SK-N-SH (cell line): ENCODE measurements around the gene IFNA21. TPM values are rescaled to one million over a fixed set of nuclear protein-coding genes. Genes with fewer than 3 reads are reported as not detected.
"Not testable (repeated sequence)": the region's sequence is repeated elsewhere in the genome, so short reads cannot be mapped to it uniquely, and the experiment has no call there.

Experiments used
- CTCF ChIA-PET: fragments of 300-600, 350-600 bp; formaldehyde crosslinking; extraction: SDS; loops from one replicate; lab custom pipeline; 2021; lab: Yijun Ruan, JAX
- POLR2A ChIA-PET: fragments of 350-600 bp; sonication (Branson Sonifier 250); formaldehyde crosslinking; extraction: SDS; loops from one replicate; lab custom pipeline; 2020; ENCODE audit warnings: antibody characterized with exemption, inconsistent platforms; lab: Yijun Ruan, JAX
- DNase-seq: peaks from one replicate; pipeline ENCODE4 v3.0.0; 2012
- H2AFZ ChIP-seq: fragments of 200-600 bp; sonication (generic); 2 replicates; pipeline ENCODE4 v1.8.1; 2016; ENCODE audit warnings: antibody characterized with exemption, mild to moderate bottlenecking, low read depth
- H3F3A ChIP-seq: fragments of 200-600 bp; sonication (generic); replicated peaks from 2 replicates; pipeline ENCODE3; 2016; ENCODE audit warnings: antibody characterized with exemption, mild to moderate bottlenecking; ENCODE audit not compliant: insufficient read depth
- H3K27ac ChIP-seq, 2 experiments: fragments of 200-500 bp in 1 of 2; fragments of 200-600 bp in 1 of 2; sonication (Bioruptor generic) in 1 of 2; sonication (generic), shearing (Covaris generic) in 1 of 2; 2 replicates each; pipeline versions ENCODE4 v1.5.1 to v1.6.1; 2014 to 2016; ENCODE audit warnings: low read depth in 2 of 2, inconsistent platforms in 1 of 2, low read length in 1 of 2, mild to moderate bottlenecking in 1 of 2, mixed read lengths in 1 of 2
- H3K27me3 ChIP-seq: fragments of 200-600 bp; sonication (generic), shearing (Covaris generic); 2 replicates; pipeline ENCODE4 v1.6.1; 2016; ENCODE audit warnings: mixed run types; ENCODE audit not compliant: insufficient read depth
- H3K36me3 ChIP-seq, 2 experiments: fragments of 200-500 bp in 1 of 2; fragments of 200-600 bp in 1 of 2; sonication (Bioruptor generic) in 1 of 2; sonication (generic) in 1 of 2; replicated peaks in 1 of 2; 2 replicates each; pipeline versions ENCODE3 to v1.5.1; 2014 to 2016; ENCODE audit warnings: low read length in 1 of 2, mild to moderate bottlenecking in 1 of 2; ENCODE audit not compliant: insufficient read depth in 2 of 2, control insufficient read depth in 1 of 2
- H3K4me1 ChIP-seq, 2 experiments: fragments of 200-500 bp in 1 of 2; fragments of 200-600 bp in 1 of 2; sonication (Bioruptor generic) in 1 of 2; sonication (generic), shearing (Covaris generic) in 1 of 2; 2 replicates each; pipeline versions ENCODE4 v1.5.1 to v1.6.1; 2014 to 2016; ENCODE audit warnings: low read depth in 1 of 2, low read length in 1 of 2, mixed run types in 1 of 2; ENCODE audit not compliant: insufficient read depth in 2 of 2, control insufficient read depth in 1 of 2
- H3K4me2 ChIP-seq: fragments of 200-600 bp; sonication (generic), shearing (Covaris generic); 2 replicates; pipeline ENCODE4 v1.6.1; 2017; ENCODE audit warnings: mixed run types
- H3K4me3 ChIP-seq, 2 experiments: fragments of 200-500 bp in 1 of 2; fragments of 200-600 bp in 1 of 2; sonication (Bioruptor generic) in 1 of 2; sonication (generic), shearing (Covaris generic) in 1 of 2; 2 replicates each; pipeline versions ENCODE4 v1.5.1 to v1.8.1; 2014 to 2016; ENCODE audit warnings: low read depth in 2 of 2, inconsistent platforms in 1 of 2, low read length in 1 of 2, mild to moderate bottlenecking in 1 of 2, mixed read lengths in 1 of 2, moderate library complexity in 1 of 2
- H3K79me2 ChIP-seq: fragments of 200-600 bp; sonication (generic); 2 replicates; pipeline ENCODE4 v1.8.1; 2017; ENCODE audit warnings: mild to moderate bottlenecking; ENCODE audit not compliant: insufficient read depth
- H3K9ac ChIP-seq: fragments of 200-600 bp; sonication (generic); 2 replicates; pipeline ENCODE4 v1.6.1; 2017; ENCODE audit warnings: mixed run types
- H3K9me2 ChIP-seq: fragments of 200-600 bp; sonication (generic); 2 replicates; pipeline ENCODE4 v1.6.1; 2017; ENCODE audit warnings: mixed run types
- H3K9me3 ChIP-seq: fragments of 200-600 bp; sonication (generic); 2 replicates; pipeline ENCODE4 v1.6.1; 2017; ENCODE audit warnings: mixed run types, mild to moderate bottlenecking, moderate library complexity
- H4K20me1 ChIP-seq: fragments of 200-600 bp; sonication (generic); 2 replicates; pipeline ENCODE4 v1.6.1; 2017; ENCODE audit warnings: mild to moderate bottlenecking, mixed run types; ENCODE audit not compliant: insufficient read depth
- CHD2 ChIP-seq: fragments of 150-350 bp; IDR thresholded peaks from 2 replicates; pipeline ENCODE4 v1.6.1; 2018; ENCODE audit warnings: low read length; ENCODE audit not compliant: partially characterized antibody
- ELF1 ChIP-seq: IDR thresholded peaks from 2 replicates; pipeline ENCODE4 v1.4.0; 2012
- EZH2phosphoT487 ChIP-seq: fragments of 200-600 bp; sonication (generic); IDR thresholded peaks from 2 replicates; pipeline ENCODE4 v1.6.1; 2017; ENCODE audit warnings: low read depth, mixed run types, mild to moderate bottlenecking, antibody characterized with exemption, moderate library complexity, borderline replicate concordance
- FOSL2 ChIP-seq: IDR thresholded peaks from 2 replicates; pipeline ENCODE4 v1.4.0; 2012; ENCODE audit warnings: low read depth, mild to moderate bottlenecking, moderate library complexity, borderline replicate concordance
- FOXJ3 ChIP-seq: sonication (generic); formaldehyde crosslinking; IDR thresholded peaks from 2 replicates; pipeline ENCODE4 v1.5.1; 2020; ENCODE audit warnings: mild to moderate bottlenecking, missing genetic modification reagents
- GABPA ChIP-seq: IDR thresholded peaks from 2 replicates; pipeline ENCODE4 v1.4.0; 2012; ENCODE audit warnings: low read depth, mild to moderate bottlenecking
- GATA2 ChIP-seq: sonication (generic); formaldehyde crosslinking; IDR thresholded peaks from 2 replicates; pipeline ENCODE4 v1.5.0; 2020; ENCODE audit warnings: mild to moderate bottlenecking, missing genetic modification reagents
- IRF3 ChIP-seq: fragments of 150-350 bp; IDR thresholded peaks from 2 replicates; pipeline ENCODE4 v1.6.1; 2016; ENCODE audit warnings: mild to moderate bottlenecking, low read depth, low read length
- JUND ChIP-seq: IDR thresholded peaks from 2 replicates; pipeline ENCODE4 v1.4.0; 2012
- MXI1 ChIP-seq: IDR thresholded peaks from 2 replicates; pipeline ENCODE4 v1.6.1; 2012; ENCODE audit warnings: mild to moderate bottlenecking, low read depth, low read length, improper control_type of control experiment
- NRF1 ChIP-seq: IDR thresholded peaks from 2 replicates; pipeline ENCODE4 v1.6.1; 2012; ENCODE audit warnings: low read depth, mild to moderate bottlenecking, low read length
- RCOR1 ChIP-seq: fragments of 150-350 bp; IDR thresholded peaks from 2 replicates; pipeline ENCODE4 v1.6.1; 2017; ENCODE audit warnings: antibody characterized with exemption, low read length
- RFX5 ChIP-seq: IDR thresholded peaks from 2 replicates; pipeline ENCODE4 v1.6.1; 2012; ENCODE audit warnings: mild to moderate bottlenecking, improper control_type of control experiment, low read length
- TAF1 ChIP-seq: IDR thresholded peaks from 2 replicates; pipeline ENCODE4 v1.6.1; 2012; ENCODE audit warnings: low read depth, mild to moderate bottlenecking, low read length, moderate library complexity, borderline replicate concordance
- TEAD4 ChIP-seq: IDR thresholded peaks from 2 replicates; pipeline ENCODE4 v1.4.0; 2012; ENCODE audit warnings: mild to moderate bottlenecking, borderline replicate concordance; ENCODE audit not compliant: insufficient read depth
- USF1 ChIP-seq: IDR thresholded peaks from 2 replicates; pipeline ENCODE4 v1.4.0; 2012; ENCODE audit warnings: low read depth, borderline replicate concordance
- USF2 ChIP-seq: fragments of 150-350 bp; IDR thresholded peaks from 2 replicates; pipeline ENCODE4 v1.6.1; 2017; ENCODE audit warnings: antibody characterized with exemption, low read length, low read depth, borderline replicate concordance
- YY1 ChIP-seq: IDR thresholded peaks from 2 replicates; pipeline ENCODE4 v1.4.0; 2012; ENCODE audit warnings: low read depth, mild to moderate bottlenecking
- WGBS: methylation state at CpG from one replicate; pipeline ENCODE4 v1.1.6; 2017; ENCODE audit warnings: low lambda C conversion rate; 5-methylcytosine and 5-hydroxymethylcytosine counted together
- polyA plus RNA-seq, 3 experiments: library from polyadenylated mRNA; depleted of rRNA; stranded (reverse); fragments of >200 nt; gene quantifications; 2 replicates each; pipeline ENCODE4 v1.2.3, GENCODE V29; 2012
- TF ChIP-seq, protein P1 (sequence below): IDR thresholded peaks from 2 replicates; pipeline ENCODE4 v1.4.0; 2012; ENCODE audit warnings: low read depth, borderline replicate concordance

The IFNA21 gene
- polyA plus RNA-seq, 1 of the 3 experiments (the other 2 are of a cell fraction), result not detected

DNA sequence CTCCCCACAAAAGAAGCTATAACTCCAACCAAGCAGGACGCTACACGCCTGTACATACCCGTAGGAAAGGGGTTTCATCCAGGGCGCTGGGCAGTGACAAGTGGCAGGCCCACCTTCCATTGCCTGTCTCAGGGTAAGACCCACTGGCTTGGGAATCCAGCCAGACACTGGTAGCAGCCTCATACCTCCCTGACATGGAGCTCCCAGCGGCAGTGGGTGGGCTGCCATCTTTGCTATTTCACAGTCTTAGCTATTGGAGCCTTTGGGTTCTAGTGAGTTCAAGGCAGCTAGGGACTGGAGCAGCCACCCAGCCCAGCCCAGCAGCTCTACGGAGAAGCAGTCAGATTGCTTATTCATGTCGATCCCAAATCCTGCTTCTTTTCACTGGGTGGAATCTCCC lies 43.9 kb upstream of the IFNA21 start:
- no peak overlapping the region for H3K4me3 ChIP-seq
- no peaks in the 10 kb centered on the region for H3K36me3 ChIP-seq
- DNase-seq, result no peak
- H3K9ac ChIP-seq, result no peak overlapping the region
- H3K9me3 ChIP-seq, result no peaks in the 10 kb centered on the region
- no peaks in the 10 kb centered on the region; the same call in 1 of the 2 replicates for H3K27me3 ChIP-seq
- H2AFZ ChIP-seq, result no peak overlapping the region
- CTCF ChIA-PET, result interaction anchor here (1.0 kb wide), 1 partner anchor 15 kb away, joined by 6 read pairs; no protein-coding TSS in a partner anchor
- no peaks in the 10 kb centered on the region for H4K20me1 ChIP-seq
- TF ChIP-seq GATA2 (no peak), TEAD4 (no peak)
- POLR2A ChIA-PET, result no interaction called here
- no peaks in the 10 kb centered on the region for H3K4me1 ChIP-seq
- no peak overlapping the region for H3K27ac ChIP-seq
- H3K9me2 ChIP-seq, result no peaks in the 10 kb centered on the region
- H3K4me2 ChIP-seq, result no peak overlapping the region
- WGBS, result 10% methylated on average over 3 of the region's 7 CpGs
- no peaks in the 10 kb centered on the region for H3F3A ChIP-seq
- H3K79me2 ChIP-seq, result no peaks in the 10 kb centered on the region

GRCh38 chr9:21207043-21207442 lies 40.6 kb upstream of the IFNA21 start, which contains the start of gene IFNA10:
IFNA10 (minus strand) TSS chr9:21207143; CDS start chr9:21207097, 46 bp downstream.
- H3K27ac ChIP-seq, DNase-seq, H3K4me1 ChIP-seq, H3K36me3 ChIP-seq, H2AFZ ChIP-seq, H3K4me2 ChIP-seq, H3F3A ChIP-seq, POLR2A ChIA-PET, H3K9ac ChIP-seq, H3K9me3 ChIP-seq, H3K9me2 ChIP-seq, H3K4me3 ChIP-seq, H3K27me3 ChIP-seq, H3K79me2 ChIP-seq, H4K20me1 ChIP-seq: not testable (repeated sequence)
- CTCF ChIA-PET, result interaction anchor here (1.2 kb wide), 1 partner anchor 12 kb away, joined by 3 read pairs; no protein-coding TSS in a partner anchor
- WGBS, result 11% methylated on average over 3 of the region's 3 CpGs

DNA sequence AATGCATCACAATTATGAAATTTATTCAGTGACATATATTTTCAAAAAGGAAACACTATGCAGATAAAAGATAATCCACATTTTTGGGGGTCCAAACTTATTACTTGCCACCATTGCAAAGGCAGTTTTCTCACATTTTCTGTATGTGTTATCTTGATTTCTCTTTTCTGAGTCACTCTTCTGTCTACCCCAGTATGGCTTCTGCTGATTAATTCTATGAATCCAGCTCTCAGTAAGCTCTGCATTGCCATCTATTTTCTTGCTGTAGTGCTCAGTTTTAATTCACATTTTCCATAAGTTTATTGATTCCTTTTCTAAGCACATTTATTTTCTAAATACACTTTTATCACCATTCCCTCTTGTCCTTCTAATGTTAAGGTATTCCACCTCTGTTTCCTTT lies 38.7 kb upstream of the IFNA21 start:
- H2AFZ ChIP-seq, result no peak overlapping the region
- DNase-seq, result no peak
- no peak overlapping the region for H3K4me2 ChIP-seq
- H3K9me3 ChIP-seq, result no peaks in the 10 kb centered on the region
- ChIA-PET POLR2A (no interaction called here), CTCF (no interaction called here)
- H4K20me1 ChIP-seq, result no peaks in the 10 kb centered on the region
- no peaks in the 10 kb centered on the region for H3K36me3 ChIP-seq
- H3K27ac ChIP-seq, result no peak overlapping the region
- no peaks in the 10 kb centered on the region for H3K79me2 ChIP-seq
- H3K4me1 ChIP-seq, result no peaks in the 10 kb centered on the region
- no peak overlapping the region for H3K4me3 ChIP-seq
- H3K9ac ChIP-seq, result no peak overlapping the region
- no peaks in the 10 kb centered on the region for H3K9me2 ChIP-seq
- no peaks in the 10 kb centered on the region for H3K27me3 ChIP-seq
- no peaks in the 10 kb centered on the region for H3F3A ChIP-seq
- no peak for TF ChIP-seq USF1
- TF ChIP-seq USF2, result no peak
- TF ChIP-seq IRF3, result no peak
- no peak for TF ChIP-seq RFX5
- TF ChIP-seq GABPA, result no peak
- no peak for TF ChIP-seq MXI1
- TF ChIP-seq CHD2, result no peak
- no peak for TF ChIP-seq TAF1
- no peak for TF ChIP-seq RCOR1
- no peak for TF ChIP-seq FOXJ3 (CRISPR knock-in tag)
- no peak for TF ChIP-seq NRF1
- TF ChIP-seq ELF1, result no peak
- TF ChIP-seq FOSL2, result no peak
- no peak for TF ChIP-seq YY1
- TF ChIP-seq, protein P1, sequence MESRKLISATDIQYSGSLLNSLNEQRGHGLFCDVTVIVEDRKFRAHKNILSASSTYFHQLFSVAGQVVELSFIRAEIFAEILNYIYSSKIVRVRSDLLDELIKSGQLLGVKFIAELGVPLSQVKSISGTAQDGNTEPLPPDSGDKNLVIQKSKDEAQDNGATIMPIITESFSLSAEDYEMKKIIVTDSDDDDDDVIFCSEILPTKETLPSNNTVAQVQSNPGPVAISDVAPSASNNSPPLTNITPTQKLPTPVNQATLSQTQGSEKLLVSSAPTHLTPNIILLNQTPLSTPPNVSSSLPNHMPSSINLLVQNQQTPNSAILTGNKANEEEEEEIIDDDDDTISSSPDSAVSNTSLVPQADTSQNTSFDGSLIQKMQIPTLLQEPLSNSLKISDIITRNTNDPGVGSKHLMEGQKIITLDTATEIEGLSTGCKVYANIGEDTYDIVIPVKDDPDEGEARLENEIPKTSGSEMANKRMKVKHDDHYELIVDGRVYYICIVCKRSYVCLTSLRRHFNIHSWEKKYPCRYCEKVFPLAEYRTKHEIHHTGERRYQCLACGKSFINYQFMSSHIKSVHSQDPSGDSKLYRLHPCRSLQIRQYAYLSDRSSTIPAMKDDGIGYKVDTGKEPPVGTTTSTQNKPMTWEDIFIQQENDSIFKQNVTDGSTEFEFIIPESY, result no peak
- no peak for TF ChIP-seq JUND
- TF ChIP-seq EZH2phosphoT487, result no peak
